Astrocyte of the cerebellum (primary cell): Measurements from ENCODE around the gene GPR142.

Source experiments
- DNase-seq: peaks from one replicate; pipeline ENCODE4 v3.0.0-alpha.2; 2011; ENCODE audit warnings: low read depth
- H3K4me3 ChIP-seq: 2 replicates; pipeline ENCODE4 v1.5.1; 2011; ENCODE audit warnings: mild to moderate bottlenecking, low read depth, low read length, moderate library complexity
- CTCF ChIP-seq: IDR thresholded peaks from 2 replicates; pipeline ENCODE4 v1.5.1; 2012; ENCODE audit warnings: low read length, low read depth, moderate library complexity, mild to moderate bottlenecking; ENCODE audit errors: missing control alignments
- in situ Hi-C: cut with HindIII; loops from 2 replicates; pipeline ENCODE4 v1.10.0; 2017; ENCODE audit warnings: low sequenced_read_pairs

GPR142 gene

GRCh38 chr17:74383141-74383540 is 15.8 kb downstream of the GPR142 start:
- in situ Hi-C loops, result no loop called here
- H3K4me3 ChIP-seq, result no peak overlapping the region
- TF ChIP-seq CTCF, result no peak
- DNase-seq, result no peak

- in situ Hi-C loops, result loop anchor here (5.0 kb wide), 1 partner anchor 92 kb away; no protein-coding TSS in a partner anchor
- TF ChIP-seq CTCF, result no peak
- no peak for DNase-seq
- no peak overlapping the region for H3K4me3 ChIP-seq
Observed at GRCh38 chr17:74385201-74385600, 17.9 kb downstream of the GPR142 start.

GRCh38 chr17:74386386-74386785 is 19.1 kb downstream of the GPR142 start:
- in situ Hi-C loops, result loop anchor here (5.0 kb wide), 1 partner anchor 91 kb away; no protein-coding TSS in a partner anchor
- no peak for DNase-seq
- TF ChIP-seq CTCF, result no peak
- no peak overlapping the region for H3K4me3 ChIP-seq

- H3K4me3 ChIP-seq, result no peak overlapping the region
- DNase-seq, result no peak
- TF ChIP-seq CTCF, result no peak
- in situ Hi-C loops, result loop anchor here (5.0 kb wide), 1 partner anchor 90 kb away; no protein-coding TSS in a partner anchor
Observed at GRCh38 chr17:74387365-74388218, 20.3 kb downstream of the GPR142 start.

- no peak for TF ChIP-seq CTCF
- H3K4me3 ChIP-seq, result no peak overlapping the region
- in situ Hi-C loops, result loop anchor here (5.0 kb wide), 1 partner anchor 88 kb away; no protein-coding TSS in a partner anchor
- DNase-seq, result no peak
Observed at GRCh38 chr17:74389084-74389753, 21.9 kb downstream of the GPR142 start.

- H3K4me3 ChIP-seq, result no peak overlapping the region
- in situ Hi-C loops, result loop anchor here (5.0 kb wide), 1 partner anchor 87 kb away; no protein-coding TSS in a partner anchor
- DNase-seq, result no peak
- TF ChIP-seq CTCF, result no peak
Observed at GRCh38 chr17:74389937-74390679, 22.8 kb downstream of the GPR142 start.
